H9 (cell line): Measurements from ENCODE around the gene PLEKHF1. TPM values are rescaled to one million over a fixed set of nuclear protein-coding genes. Genes with fewer than 3 reads are reported as not detected.
A peak's percentile ranks its signal among the peaks of the same experiment; 100 is the strongest.

Experiments
- DNase-seq: peaks from one replicate; pipeline ENCODE4 v3.0.0-alpha.2; 2017
- H2AFZ ChIP-seq: one replicate; pipeline ENCODE4 v1.6.1; 2013; ENCODE audit warnings: mild to moderate bottlenecking, low read length, control low read depth, moderate library complexity
- H2AK5ac ChIP-seq: 2 replicates; pipeline ENCODE4 v1.6.1; 2013; ENCODE audit warnings: low read length, control low read depth, mixed read lengths; ENCODE audit not compliant: insufficient read length
- H2BK120ac ChIP-seq: one replicate; pipeline ENCODE4 v1.6.1; 2013; ENCODE audit warnings: low read depth, mild to moderate bottlenecking, low read length, control low read depth, inconsistent platforms; ENCODE audit not compliant: poor library complexity, severe bottlenecking
- H2BK12ac ChIP-seq: 2 replicates; pipeline ENCODE4 v1.6.1; 2013; ENCODE audit warnings: low read length, control low read depth, mixed read lengths, low read depth; ENCODE audit not compliant: insufficient read length
- H2BK15ac ChIP-seq: 2 replicates; pipeline ENCODE4 v1.6.1; 2013; ENCODE audit warnings: low read depth, low read length, control low read depth
- H2BK20ac ChIP-seq: one replicate; pipeline ENCODE4 v1.6.1; 2013; ENCODE audit warnings: low read depth, mild to moderate bottlenecking, low read length, control low read depth, inconsistent platforms; ENCODE audit not compliant: poor library complexity, severe bottlenecking
- H2BK5ac ChIP-seq: 2 replicates; pipeline ENCODE4 v1.6.1; 2013; ENCODE audit warnings: low read length, control low read depth, mixed read lengths; ENCODE audit not compliant: insufficient read length
- H3K14ac ChIP-seq: 2 replicates; pipeline ENCODE4 v1.6.1; 2013; ENCODE audit warnings: low read length, control low read depth; ENCODE audit not compliant: insufficient read depth
- H3K18ac ChIP-seq: 2 replicates; pipeline ENCODE4 v1.6.1; 2013; ENCODE audit warnings: low read depth, mild to moderate bottlenecking, mixed read lengths, low read length, control low read depth; ENCODE audit not compliant: insufficient read length
- H3K23ac ChIP-seq: 2 replicates; pipeline ENCODE4 v1.6.1; 2013; ENCODE audit warnings: low read length, control low read depth, mixed read lengths, low read depth; ENCODE audit not compliant: insufficient read length
- H3K23me2 ChIP-seq: 2 replicates; pipeline ENCODE4 v1.6.1; 2013; ENCODE audit warnings: low read depth, mild to moderate bottlenecking, mixed read lengths, low read length, control low read depth; ENCODE audit not compliant: insufficient read length, poor library complexity, severe bottlenecking
- H3K27ac ChIP-seq: 2 replicates; pipeline ENCODE4 v1.5.1; 2013; ENCODE audit warnings: low read length, control low read depth, mixed read lengths, low read depth; ENCODE audit not compliant: insufficient read length
- H3K27me3 ChIP-seq: 2 replicates; pipeline ENCODE4 v1.6.1; 2013; ENCODE audit warnings: low read length, control low read depth, inconsistent platforms; ENCODE audit not compliant: insufficient read depth
- H3K4ac ChIP-seq: 2 replicates; pipeline ENCODE4 v1.6.1; 2013; ENCODE audit warnings: low read depth, mild to moderate bottlenecking, control low read depth, inconsistent platforms, low read length, moderate library complexity
- H3K4me1 ChIP-seq: 2 replicates; pipeline ENCODE4 v1.6.1; 2013; ENCODE audit warnings: low read length, control low read depth, inconsistent platforms; ENCODE audit not compliant: insufficient read depth
- H3K4me2 ChIP-seq: 2 replicates; pipeline ENCODE4 v1.6.1; 2013; ENCODE audit warnings: low read length, control low read depth, mixed read lengths; ENCODE audit not compliant: insufficient read length, insufficient read depth
- H3K56ac ChIP-seq: 2 replicates; pipeline ENCODE4 v1.6.1; 2013; ENCODE audit warnings: low read depth, mild to moderate bottlenecking, mixed read lengths, low read length, control low read depth; ENCODE audit not compliant: insufficient read length
- H3K79me1 ChIP-seq: 2 replicates; pipeline ENCODE4 v1.6.1; 2013; ENCODE audit warnings: low read depth, mild to moderate bottlenecking, moderate library complexity, low read length, control low read depth, inconsistent platforms; ENCODE audit not compliant: insufficient read depth, poor library complexity, severe bottlenecking
- H3K79me2 ChIP-seq: 2 replicates; pipeline ENCODE4 v1.6.1; 2013; ENCODE audit warnings: low read length, control low read depth, inconsistent platforms; ENCODE audit not compliant: insufficient read depth
- H3K9ac ChIP-seq: 2 replicates; pipeline ENCODE4 v1.6.1; 2013; ENCODE audit warnings: low read length, control low read depth, mixed read lengths; ENCODE audit not compliant: insufficient read length; ENCODE audit errors: extremely low read depth
- H3K9me3 ChIP-seq: one replicate; pipeline ENCODE4 v1.6.1; 2013; ENCODE audit warnings: low read depth, low read length, inconsistent platforms; ENCODE audit not compliant: control insufficient read depth
- H3T11ph ChIP-seq: one replicate; pipeline ENCODE4 v1.6.1; 2013; ENCODE audit warnings: mild to moderate bottlenecking, low read length, control low read depth, inconsistent platforms
- H4K20me1 ChIP-seq: one replicate; pipeline ENCODE4 v1.6.1; 2013; ENCODE audit not compliant: control insufficient read depth, insufficient read length, insufficient read depth
- H4K5ac ChIP-seq: 2 replicates; pipeline ENCODE4 v1.6.1; 2013; ENCODE audit warnings: low read depth, mild to moderate bottlenecking, mixed read lengths, low read length, control low read depth; ENCODE audit not compliant: insufficient read length
- H4K8ac ChIP-seq: replicated peaks from 2 replicates; pipeline ENCODE4 v1.6.1; 2013; ENCODE audit warnings: low read length, control low read depth, mixed read lengths, low read depth; ENCODE audit not compliant: insufficient read length
- H4K91ac ChIP-seq: 2 replicates; pipeline ENCODE4 v1.6.1; 2013; ENCODE audit warnings: low read depth, mild to moderate bottlenecking, moderate library complexity, mixed read lengths, low read length, control low read depth; ENCODE audit not compliant: insufficient read length
- H3K27ac Mint-ChIP-seq, 3 experiments: 2 replicates in 2 of 3; 3 replicates in 1 of 3; pipeline ENCODE4 v1.8.0; 2020 to 2021; ENCODE audit warnings: mixed read lengths in 3 of 3, mild to moderate bottlenecking in 1 of 3, moderate library complexity in 1 of 3
- H3K27me3 Mint-ChIP-seq: 2 replicates; pipeline ENCODE4 v1.8.0; 2021; ENCODE audit warnings: low read depth, mild to moderate bottlenecking, moderate library complexity, mixed read lengths
- H3K36me3 Mint-ChIP-seq, 3 experiments: 2 replicates in 2 of 3; 3 replicates in 1 of 3; pipeline ENCODE4 v1.8.0; 2020 to 2021; ENCODE audit warnings: low read depth in 3 of 3, mixed read lengths in 3 of 3; ENCODE audit not compliant: insufficient read depth in 1 of 3
- H3K4me1 Mint-ChIP-seq, 2 experiments: 2 replicates each; pipeline ENCODE4 v1.8.0; 2020; ENCODE audit warnings: mixed read lengths in 2 of 2
- H3K4me3 Mint-ChIP-seq, 2 experiments: 2 replicates in 1 of 2; 3 replicates in 1 of 2; pipeline ENCODE4 v1.8.0; 2020 to 2021; ENCODE audit warnings: mild to moderate bottlenecking in 2 of 2, mixed read lengths in 2 of 2, moderate library complexity in 1 of 2
- H3K9me3 Mint-ChIP-seq, 2 experiments: 2 replicates in 1 of 2; 3 replicates in 1 of 2; pipeline ENCODE4 v1.8.0; 2020; ENCODE audit warnings: mild to moderate bottlenecking in 2 of 2, mixed read lengths in 2 of 2, moderate library complexity in 1 of 2
- WGBS: extraction: QIAGEN DNeasy Blood & Tissue Kit; methylation state at CpG from one replicate; pipeline ENCODE4 v1.1.7; 2013; ENCODE audit warnings: missing lambda C conversion rate, low lambda C conversion rate, mixed read lengths; ENCODE audit not compliant: insufficient read length; ENCODE audit errors: extremely low coverage; 5-methylcytosine and 5-hydroxymethylcytosine counted together
- total RNA-seq: library from RNA; stranded (reverse); gene quantifications from 2 replicates; pipeline ENCODE4 v1.2.1, GENCODE V29; 2021
- TF ChIP-seq, protein P1 (sequence below): fragments of 200-600 bp; sonication (generic); conservative IDR thresholded peaks from 3 replicates; pipeline ENCODE4 v1.8.0; 2021; ENCODE audit warnings: antibody characterized with exemption, mild to moderate bottlenecking

PLEKHF1 gene
- total RNA-seq, 1 experiment from 2014 or later = 4.9 TPM

GRCh38 chr19:29685326-29685725 lies 20.1 kb downstream of the PLEKHF1 start:
- Histone ChIP-seq H3K4ac (no peak overlapping the region), H3K18ac (no peak overlapping the region), H2AK5ac (no peak overlapping the region), H3K9ac (no peak overlapping the region), H2AFZ (no peak overlapping the region), H2BK12ac (no peak overlapping the region), H3K23ac (no peak overlapping the region), H2BK120ac (no peak overlapping the region), H3K79me1 (no peaks in the 10 kb centered on the region), H3K14ac (no peak overlapping the region), H3K23me2 (no peaks in the 10 kb centered on the region), H3K27ac (no peak overlapping the region), H4K20me1 (no peaks in the 10 kb centered on the region), H3T11ph (no peak overlapping the region), H3K27me3 (no peaks in the 10 kb centered on the region), H4K91ac (no peak overlapping the region), H4K8ac (no peak overlapping the region), H3K4me1 (no peaks in the 10 kb centered on the region), H3K9me3 (no peaks in the 10 kb centered on the region), H3K56ac (no peak overlapping the region), H2BK15ac (no peak overlapping the region), H3K79me2 (no peaks in the 10 kb centered on the region), H2BK20ac (no peak overlapping the region), H3K4me2 (no peak overlapping the region), H4K5ac (no peak overlapping the region), H2BK5ac (no peak overlapping the region)
- peaks cover 8 to 13% of the 10 kb centered on the region in 2 experiments for H3K4me1 Mint-ChIP-seq
- H3K4me3 Mint-ChIP-seq = no peak overlapping the region
- TF ChIP-seq, protein P1, sequence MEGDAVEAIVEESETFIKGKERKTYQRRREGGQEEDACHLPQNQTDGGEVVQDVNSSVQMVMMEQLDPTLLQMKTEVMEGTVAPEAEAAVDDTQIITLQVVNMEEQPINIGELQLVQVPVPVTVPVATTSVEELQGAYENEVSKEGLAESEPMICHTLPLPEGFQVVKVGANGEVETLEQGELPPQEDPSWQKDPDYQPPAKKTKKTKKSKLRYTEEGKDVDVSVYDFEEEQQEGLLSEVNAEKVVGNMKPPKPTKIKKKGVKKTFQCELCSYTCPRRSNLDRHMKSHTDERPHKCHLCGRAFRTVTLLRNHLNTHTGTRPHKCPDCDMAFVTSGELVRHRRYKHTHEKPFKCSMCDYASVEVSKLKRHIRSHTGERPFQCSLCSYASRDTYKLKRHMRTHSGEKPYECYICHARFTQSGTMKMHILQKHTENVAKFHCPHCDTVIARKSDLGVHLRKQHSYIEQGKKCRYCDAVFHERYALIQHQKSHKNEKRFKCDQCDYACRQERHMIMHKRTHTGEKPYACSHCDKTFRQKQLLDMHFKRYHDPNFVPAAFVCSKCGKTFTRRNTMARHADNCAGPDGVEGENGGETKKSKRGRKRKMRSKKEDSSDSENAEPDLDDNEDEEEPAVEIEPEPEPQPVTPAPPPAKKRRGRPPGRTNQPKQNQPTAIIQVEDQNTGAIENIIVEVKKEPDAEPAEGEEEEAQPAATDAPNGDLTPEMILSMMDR = no peak
- DNase-seq = no peak
- H3K27me3 Mint-ChIP-seq = peaks cover 1% of the 10 kb centered on the region; the same call in 1 of the 2 replicates
- H3K27ac Mint-ChIP-seq = peak overlapping the region in 1 of 3 experiments; percentile 92; a peak in 1 of 7 replicates
- no CpG with 5 or more reads among the region's 7 CpGs for WGBS
- H3K36me3 Mint-ChIP-seq = peaks cover 0 to 4% (median 4%) of the 10 kb centered on the region in 3 experiments; a peak in 3 of 7 replicates
- H3K9me3 Mint-ChIP-seq = peaks cover 3 to 18% of the 10 kb centered on the region in 2 experiments; a peak in 4 of 5 replicates
